LNCAP (cell line): ENCODE measurements around the gene PEF1.

Source experiments
- CTCF ChIP-seq: fragments of 450-650 bp; IDR thresholded peaks from 2 replicates; pipeline ENCODE4 v1.5.1; 2017; ENCODE audit warnings: mild to moderate bottlenecking

Gene PEF1

GRCh38 chr1:31658721-31659120 is 14.0 kb upstream of the PEF1 start:
- TF ChIP-seq CTCF = no peak

GRCh38 chr1:31657972-31658510 is 13.4 kb upstream of the PEF1 start:
- no peak for TF ChIP-seq CTCF

- no peak for TF ChIP-seq CTCF
These were observed 12.5 kb upstream of the PEF1 start for GRCh38 chr1:31657020-31657804.

- TF ChIP-seq CTCF = no peak
These were observed 11.1 kb upstream of the PEF1 start for GRCh38 chr1:31655756-31656155.

GRCh38 chr1:31655104-31655503 is 10.4 kb upstream of the PEF1 start:
- TF ChIP-seq CTCF = no peak

- no peak for TF ChIP-seq CTCF
These were observed 9.7 kb upstream of the PEF1 start for GRCh38 chr1:31654474-31654776.

- no peak for TF ChIP-seq CTCF
These were observed 9.2 kb upstream of the PEF1 start for GRCh38 chr1:31653717-31654473.
